SU-DHL-6 (cell line): ENCODE measurements around the gene FOXA1.

Source experiments
- CTCF ChIP-seq: fragments of 200-600 bp; sonication (generic); IDR thresholded peaks from one replicate; pipeline ENCODE4 v1.5.1; 2017; ENCODE audit warnings: antibody characterized with exemption, mild to moderate bottlenecking, low read length, moderate library complexity; ENCODE audit not compliant: insufficient read depth, poor library complexity, severe bottlenecking
- EZH2phosphoT487 ChIP-seq: fragments of 200-600 bp; sonication (generic), shearing (Covaris generic); conservative IDR thresholded peaks from 2 replicates; pipeline ENCODE4 v1.6.1; 2018; ENCODE audit warnings: mild to moderate bottlenecking, antibody characterized with exemption, low read length, moderate library complexity, mixed read lengths

- TF ChIP-seq CTCF = no peak
- TF ChIP-seq EZH2phosphoT487 = no peak
These were observed 21.8 kb upstream of the FOXA1 start for GRCh38 chr14:37616853-37617252.
